ENCODE results near the gene TMEM42.

TMEM42 gene

DNA sequence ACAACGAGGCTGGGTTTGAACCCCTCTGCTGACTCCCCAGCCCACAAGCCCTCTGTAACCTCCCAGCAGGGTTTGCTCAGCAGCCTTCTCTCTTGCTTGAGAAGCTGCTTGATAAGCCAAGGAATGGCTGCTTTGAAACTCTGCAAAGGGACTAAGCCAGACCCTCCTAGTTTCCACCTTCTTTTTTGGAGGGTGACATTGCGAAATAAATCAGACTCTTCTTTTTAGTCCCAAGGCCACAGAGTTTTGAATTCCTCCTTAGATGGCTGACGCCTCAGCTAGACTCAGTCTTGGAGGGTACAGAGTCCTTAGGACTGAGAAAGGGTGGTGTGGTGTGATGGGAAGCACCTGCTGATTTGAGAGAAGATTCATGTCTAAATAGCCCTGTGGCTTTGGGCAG is 13.9 kb downstream of the TMEM42 start:
- no peak for FAIRE-seq

GRCh38 chr3:44877333-44877732 is 15.6 kb downstream of the TMEM42 start:
- no peak for FAIRE-seq

- no peak for FAIRE-seq
Observed at GRCh38 chr3:44880284-44880683, 18.6 kb downstream of the TMEM42 start.

GRCh38 chr3:44883213-44883955 is 21.7 kb downstream of the TMEM42 start:
- no peak for FAIRE-seq

- FAIRE-seq: no peak
Observed at GRCh38 chr3:44883999-44884431, 22.3 kb downstream of the TMEM42 start.

GRCh38 chr3:44885618-44886017 is 23.9 kb downstream of the TMEM42 start:
- no peak for FAIRE-seq

DNA sequence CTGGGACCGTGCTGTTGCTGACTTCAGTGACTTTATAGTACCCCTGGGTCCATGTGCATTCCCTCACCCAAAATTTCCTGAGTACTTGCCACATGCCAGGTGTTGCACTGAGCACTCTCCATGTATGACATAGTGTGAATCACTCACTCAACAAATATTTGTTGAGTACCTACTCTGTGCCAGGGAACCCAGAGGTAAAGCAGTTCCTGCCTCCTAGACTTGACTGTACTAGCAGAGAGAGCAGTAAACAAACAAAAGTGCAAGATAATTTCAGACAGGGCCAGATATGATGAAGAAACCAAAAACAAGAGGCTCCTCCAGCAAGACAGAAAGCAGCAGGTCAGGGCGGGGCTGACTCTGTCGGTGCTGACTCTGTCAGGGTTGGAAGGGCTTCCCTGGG is 24.8 kb downstream of the TMEM42 start:
- FAIRE-seq: no peak

DNA sequence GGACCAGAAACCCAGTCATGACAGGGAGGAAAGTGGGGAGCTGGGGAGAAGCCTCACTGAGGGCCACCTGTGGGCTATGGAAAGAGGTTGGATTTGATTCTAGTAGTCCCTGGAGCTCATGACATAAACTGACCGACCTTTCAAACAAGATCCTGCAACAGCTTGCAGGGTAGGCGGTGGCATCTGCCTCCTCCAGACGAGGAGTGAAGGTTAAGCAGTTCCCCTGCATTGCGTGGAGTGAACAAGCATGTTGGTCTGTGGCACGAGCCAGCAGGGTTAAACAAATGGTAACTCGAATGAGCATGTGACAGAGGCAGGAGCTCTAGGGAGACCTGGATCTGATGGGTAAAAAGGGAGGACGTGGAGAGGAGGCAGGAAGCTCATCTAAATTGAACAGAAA is 25.4 kb downstream of the TMEM42 start:
- FAIRE-seq: no peak

DNA sequence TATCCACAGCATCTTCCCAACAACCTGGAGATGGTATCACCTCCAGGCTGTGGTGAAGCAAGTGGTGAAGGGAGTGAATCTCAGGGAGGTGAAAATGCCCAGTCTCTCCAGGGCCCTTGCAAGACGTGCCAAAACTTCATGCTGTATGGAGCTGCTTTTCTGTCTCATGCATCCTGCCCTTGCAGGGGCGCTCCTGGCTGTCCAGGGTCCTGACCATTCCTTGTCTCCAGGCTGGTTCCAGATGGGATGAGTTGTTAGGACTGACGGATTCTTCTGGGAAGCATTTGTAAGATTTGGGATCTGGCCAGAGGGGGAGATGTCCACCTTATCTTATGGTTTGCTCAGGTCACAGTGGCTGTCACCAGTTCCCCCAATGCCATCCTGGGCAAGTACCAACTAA is 28.5 kb downstream of the TMEM42 start:
- FAIRE-seq: no peak

DNA sequence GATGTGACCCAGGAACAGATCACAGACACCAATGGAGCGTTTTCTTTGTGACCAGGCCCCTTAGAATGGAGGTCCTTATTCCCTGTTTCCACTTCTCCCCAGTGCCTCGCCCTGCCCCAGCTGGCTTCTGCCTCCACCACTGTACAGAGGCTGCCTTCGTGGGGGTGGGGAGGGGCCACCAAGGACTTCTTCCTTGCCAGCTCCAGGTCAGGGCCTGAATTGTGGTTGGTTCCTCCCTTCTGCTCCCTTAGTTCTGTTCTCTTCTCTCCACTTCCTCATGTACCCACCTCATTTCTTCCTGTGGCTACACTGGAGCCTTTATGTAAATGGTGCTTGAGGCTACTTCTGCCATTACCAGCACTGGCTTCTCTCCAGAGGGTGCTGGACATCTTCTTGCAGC is 29.1 kb downstream of the TMEM42 start:
- FAIRE-seq: no peak

DNA sequence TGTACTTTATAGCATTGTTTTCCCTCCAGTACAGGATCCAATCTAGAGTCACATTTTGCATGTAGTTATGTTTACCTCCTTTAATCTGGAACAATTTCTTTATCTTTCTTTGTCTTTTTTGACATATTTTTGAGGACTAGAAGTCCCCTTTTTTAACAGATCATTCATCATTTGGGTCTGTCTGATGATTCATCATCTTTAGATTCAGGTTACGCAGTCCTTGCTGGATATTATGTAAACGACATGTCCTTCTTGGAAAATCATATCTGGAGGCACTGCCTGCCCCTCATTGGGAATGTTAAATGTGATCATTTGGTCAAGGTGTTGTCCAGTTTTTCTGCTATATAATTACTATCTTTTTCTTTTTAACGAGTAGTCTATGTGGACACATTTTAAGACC is 31.0 kb downstream of the TMEM42 start:
- FAIRE-seq: no peak

GRCh38 chr3:44893097-44893496 is 31.4 kb downstream of the TMEM42 start:
- no peak for FAIRE-seq

DNA sequence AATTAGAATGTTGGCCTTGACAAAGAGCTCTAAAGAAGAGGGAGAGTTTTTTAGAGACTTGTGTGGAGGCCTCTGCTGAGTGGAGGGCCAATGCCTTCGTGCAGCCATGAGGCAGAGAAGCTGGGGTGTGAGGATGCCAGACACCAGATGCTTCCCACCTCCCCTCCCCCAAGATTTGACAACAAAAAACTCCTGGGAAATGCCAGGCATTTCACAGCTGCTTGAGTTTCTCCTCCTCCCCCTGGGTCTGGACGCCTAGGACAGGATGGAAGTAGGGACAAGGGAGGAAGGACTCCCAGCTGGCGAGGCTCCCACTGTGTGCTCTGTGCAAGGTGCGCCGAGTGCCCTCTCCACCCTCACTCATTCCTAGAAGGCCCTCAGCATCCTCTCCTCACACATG is 32.8 kb downstream of the TMEM42 start:
- no peak for FAIRE-seq

- no peak for FAIRE-seq
Observed at GRCh38 chr3:44896440-44896839, 34.7 kb downstream of the TMEM42 start.

- no peak for FAIRE-seq
Observed at GRCh38 chr3:44899683-44900367, 38.1 kb downstream of the TMEM42 start.

DNA sequence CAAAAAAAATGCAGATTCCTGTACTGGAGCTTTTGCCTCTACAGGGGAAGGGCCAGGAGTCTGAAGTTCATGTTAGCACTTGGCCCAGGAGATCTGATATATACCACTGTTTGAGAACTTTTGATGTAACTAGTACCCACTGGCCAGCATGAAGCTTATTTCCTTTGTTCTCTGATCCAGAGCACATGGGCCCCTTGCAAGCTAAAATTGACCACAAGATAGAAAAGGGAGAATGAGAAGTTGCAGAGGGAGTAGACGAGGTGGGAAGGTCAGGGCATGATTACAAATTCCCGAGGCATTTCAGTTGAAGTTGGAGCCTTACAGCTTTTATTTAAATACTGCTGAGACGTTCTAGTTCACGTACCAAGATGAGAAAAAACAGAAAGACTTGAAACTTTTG is 40.9 kb downstream of the TMEM42 start:
- no peak for FAIRE-seq

DNA sequence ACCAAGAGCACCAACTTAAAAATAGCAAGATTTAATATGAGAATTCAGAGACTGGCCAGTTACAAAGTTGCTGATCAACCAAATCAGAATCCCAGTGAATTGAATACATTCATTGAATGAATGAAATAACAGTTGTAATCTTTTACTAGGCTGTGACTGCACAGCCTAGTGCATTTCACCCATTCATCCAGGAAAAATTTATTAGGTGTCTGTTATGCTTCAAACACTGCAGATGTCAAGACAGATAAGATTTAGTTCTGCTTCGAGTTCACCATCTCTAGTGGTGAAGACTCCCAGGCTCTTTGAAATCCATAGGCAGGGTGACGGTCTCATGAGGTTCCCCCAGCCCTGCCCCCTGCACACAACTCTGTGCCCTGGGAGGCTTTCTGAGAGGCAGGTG is 41.6 kb downstream of the TMEM42 start:
- no peak for FAIRE-seq

GRCh38 chr3:44903751-44904150 is 42.0 kb downstream of the TMEM42 start:
- no peak for FAIRE-seq

GRCh38 chr3:44905446-44906157 is 43.9 kb downstream of the TMEM42 start:
- no peak for FAIRE-seq

- no peak for FAIRE-seq
Observed at GRCh38 chr3:44906997-44907396, 45.3 kb downstream of the TMEM42 start.

GRCh38 chr3:44907612-44908011 is 45.9 kb downstream of the TMEM42 start:
- no peak for FAIRE-seq

DNA sequence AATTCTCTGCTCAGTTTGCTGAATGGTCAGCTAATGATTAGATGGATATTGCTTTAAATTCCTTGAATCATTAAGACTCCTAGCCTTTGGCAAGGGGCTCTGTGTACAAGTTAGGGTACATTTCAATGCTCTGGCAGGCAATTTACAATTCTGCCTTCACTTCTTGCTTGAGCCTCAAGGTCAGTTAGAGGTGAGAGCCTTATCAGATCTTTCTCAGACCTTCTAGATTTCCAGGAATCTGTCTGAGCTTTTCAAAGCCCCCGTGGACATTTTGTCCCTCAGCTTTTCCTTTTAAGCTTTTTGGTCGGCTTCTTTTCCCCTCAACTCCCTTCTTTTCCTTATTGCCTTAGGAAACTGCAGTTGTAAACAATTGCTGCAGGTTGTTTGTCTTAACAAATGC is 47.4 kb downstream of the TMEM42 start:
- no peak for FAIRE-seq

DNA sequence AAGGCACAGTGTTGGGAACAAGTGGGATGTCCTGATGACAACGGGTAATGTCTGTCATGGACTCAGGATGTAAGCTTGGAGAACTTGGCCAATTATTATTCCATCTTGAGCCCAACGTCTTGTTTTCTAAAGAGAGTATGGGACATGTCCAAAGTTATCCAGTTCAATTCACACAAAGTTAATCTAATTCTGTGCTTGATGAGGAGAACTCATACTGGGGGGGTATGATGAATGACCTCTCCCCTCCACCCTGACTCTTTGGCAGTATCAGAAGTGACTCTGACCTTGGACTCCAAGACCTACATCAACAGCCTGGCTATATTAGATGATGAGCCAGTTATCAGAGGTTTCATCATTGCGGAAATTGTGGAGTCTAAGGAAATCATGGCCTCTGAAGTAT is 49.0 kb downstream of the TMEM42 start:
- no peak for FAIRE-seq
